Uterus (tissue), 2 donors: ENCODE results near the gene SNX4.

Experiments used
- POLR2A ChIP-seq, 2 donors: fragments of 450-650 bp; IDR thresholded peaks; one replicate each; pipeline ENCODE4 v1.6.1; 2016; ENCODE audit warnings: antibody characterized with exemption in 2 of 2, mild to moderate bottlenecking in 1 of 2, moderate library complexity in 1 of 2
- TF ChIP-seq, protein P1 (sequence below), 4 experiments: fragments of 200-600 bp in 2 of 4; fragments of 450-650 bp in 2 of 4; sonication (generic) in 2 of 4; IDR thresholded peaks; one replicate each; pipeline ENCODE4 v1.5.1; 2016 to 2019; ENCODE audit warnings: antibody characterized with exemption in 4 of 4, mild to moderate bottlenecking in 2 of 4, moderate library complexity in 1 of 4

DNA sequence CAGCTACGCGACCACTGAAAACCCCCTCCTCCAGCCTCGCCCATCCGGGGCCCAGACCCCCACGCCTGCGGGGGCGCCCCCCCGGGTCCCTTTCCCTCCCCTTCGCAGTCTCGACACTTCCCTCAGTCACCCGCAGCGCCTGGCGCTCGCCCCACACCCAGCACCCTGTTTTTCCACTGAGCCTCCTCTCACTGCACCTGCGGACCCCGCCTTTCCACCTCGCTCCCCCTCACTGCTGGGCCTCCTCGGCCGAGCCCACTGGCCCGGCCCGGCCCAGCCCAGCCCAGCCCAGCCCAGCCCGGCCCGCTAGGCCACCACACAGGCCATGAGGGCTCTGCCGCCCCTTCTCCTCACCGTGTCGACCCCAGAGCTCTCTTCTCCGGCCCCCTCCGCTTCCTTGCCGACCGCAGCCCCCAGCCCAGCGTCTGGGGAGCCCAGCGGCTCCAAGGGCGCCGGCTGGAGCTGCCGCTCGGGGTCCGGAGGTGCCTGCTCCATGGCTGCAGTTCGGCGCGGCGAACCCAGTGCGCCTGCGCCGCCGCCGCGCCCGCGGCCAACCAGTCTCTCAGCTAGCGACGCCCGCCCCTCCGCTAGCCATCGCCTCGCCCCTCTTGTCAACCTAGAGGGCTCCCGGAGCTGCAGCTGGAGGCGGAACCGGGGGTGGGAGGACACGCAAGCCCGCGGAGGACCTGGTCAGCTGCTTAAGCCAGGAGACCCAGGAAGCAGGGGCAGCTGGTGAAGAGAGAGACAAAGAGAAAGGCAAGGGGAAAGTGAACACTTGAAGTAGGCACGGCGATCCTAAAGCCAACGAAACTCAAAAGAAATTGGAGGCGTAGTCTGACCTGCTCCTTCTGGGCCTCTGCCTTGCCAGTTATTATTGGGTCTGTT lies at the start of gene SNX4:
- peak; percentile 53 to 68 for TF ChIP-seq POLR2A (IDR thresholded peaks at IDR 0.05)
- TF ChIP-seq, protein P1, sequence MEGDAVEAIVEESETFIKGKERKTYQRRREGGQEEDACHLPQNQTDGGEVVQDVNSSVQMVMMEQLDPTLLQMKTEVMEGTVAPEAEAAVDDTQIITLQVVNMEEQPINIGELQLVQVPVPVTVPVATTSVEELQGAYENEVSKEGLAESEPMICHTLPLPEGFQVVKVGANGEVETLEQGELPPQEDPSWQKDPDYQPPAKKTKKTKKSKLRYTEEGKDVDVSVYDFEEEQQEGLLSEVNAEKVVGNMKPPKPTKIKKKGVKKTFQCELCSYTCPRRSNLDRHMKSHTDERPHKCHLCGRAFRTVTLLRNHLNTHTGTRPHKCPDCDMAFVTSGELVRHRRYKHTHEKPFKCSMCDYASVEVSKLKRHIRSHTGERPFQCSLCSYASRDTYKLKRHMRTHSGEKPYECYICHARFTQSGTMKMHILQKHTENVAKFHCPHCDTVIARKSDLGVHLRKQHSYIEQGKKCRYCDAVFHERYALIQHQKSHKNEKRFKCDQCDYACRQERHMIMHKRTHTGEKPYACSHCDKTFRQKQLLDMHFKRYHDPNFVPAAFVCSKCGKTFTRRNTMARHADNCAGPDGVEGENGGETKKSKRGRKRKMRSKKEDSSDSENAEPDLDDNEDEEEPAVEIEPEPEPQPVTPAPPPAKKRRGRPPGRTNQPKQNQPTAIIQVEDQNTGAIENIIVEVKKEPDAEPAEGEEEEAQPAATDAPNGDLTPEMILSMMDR (IDR thresholded peaks at IDR 0.05) = peak in 1 of 4 experiments; percentile 7
